GM21717 (cell line): ENCODE measurements around the gene EXD3.
A peak's percentile ranks its signal among the peaks of the same experiment; 100 is the strongest.

Source experiments
- ATAC-seq: cut with Tn5 transposase; IDR thresholded peaks from one replicate; pipeline ENCODE4 v1.9.1; 2021; ENCODE audit warnings: mild to moderate bottlenecking, moderate library complexity; ENCODE audit not compliant: unreplicated experiment

The EXD3 gene

DNA sequence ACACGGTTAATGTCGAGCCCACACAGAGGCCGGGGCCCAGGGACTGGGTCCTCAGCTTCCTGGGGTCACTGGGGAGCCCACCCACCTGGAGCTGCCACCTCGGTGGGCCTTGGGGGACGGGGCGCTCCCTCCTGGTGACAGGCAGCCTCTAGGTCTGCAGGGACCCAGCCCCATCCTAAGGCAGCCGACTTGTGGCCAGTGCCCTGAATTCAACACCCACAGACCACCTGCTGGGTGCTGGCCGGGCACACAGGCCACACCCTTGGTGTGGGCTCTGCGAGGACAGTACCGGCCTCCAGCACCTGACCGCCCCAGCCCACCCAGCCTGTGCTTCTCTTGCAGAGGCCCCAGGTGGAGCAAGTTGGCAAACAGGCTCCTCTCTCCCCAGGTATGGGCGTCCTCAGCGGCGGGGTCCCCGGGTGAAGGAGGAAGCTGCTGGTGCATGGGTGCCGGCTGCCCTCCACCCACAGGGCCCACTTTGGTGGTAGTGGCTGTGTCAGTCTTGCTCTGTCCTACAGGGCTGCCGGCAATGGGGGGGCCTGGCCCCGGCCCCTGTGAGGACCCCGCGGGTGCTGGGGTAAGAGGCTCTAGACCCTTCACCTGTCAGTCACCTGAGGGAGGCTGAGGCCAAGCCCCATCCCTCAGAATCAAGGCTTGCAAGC lies 9.9 kb upstream of the EXD3 start:
- ATAC-seq, result no peak

DNA sequence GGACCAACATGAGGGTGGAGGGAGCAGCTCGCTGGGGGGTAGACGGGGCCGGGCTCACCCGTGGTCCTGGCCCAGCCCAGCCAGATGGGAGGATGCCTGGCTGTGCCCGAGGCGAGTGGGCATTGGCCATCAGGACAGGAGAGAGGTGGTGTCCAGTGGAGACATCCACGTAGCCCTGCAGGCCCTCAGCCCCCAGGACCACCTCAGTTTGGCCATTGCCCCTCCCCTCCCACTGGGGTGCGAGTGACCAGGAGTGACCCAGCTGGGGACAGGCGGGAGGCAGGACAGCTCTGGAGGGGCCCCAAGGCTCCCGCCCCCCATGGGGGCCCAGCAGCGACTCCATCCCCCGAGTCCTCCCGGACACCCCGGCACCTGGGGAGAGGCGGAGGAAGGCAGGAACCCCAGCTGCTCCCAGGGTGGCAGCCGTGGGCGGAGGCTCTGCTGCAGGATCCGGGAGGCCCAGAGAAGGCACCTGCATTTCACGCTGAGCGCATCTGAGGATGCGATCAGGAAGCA lies 8.5 kb upstream of the EXD3 start:
- ATAC-seq, result no peak

DNA sequence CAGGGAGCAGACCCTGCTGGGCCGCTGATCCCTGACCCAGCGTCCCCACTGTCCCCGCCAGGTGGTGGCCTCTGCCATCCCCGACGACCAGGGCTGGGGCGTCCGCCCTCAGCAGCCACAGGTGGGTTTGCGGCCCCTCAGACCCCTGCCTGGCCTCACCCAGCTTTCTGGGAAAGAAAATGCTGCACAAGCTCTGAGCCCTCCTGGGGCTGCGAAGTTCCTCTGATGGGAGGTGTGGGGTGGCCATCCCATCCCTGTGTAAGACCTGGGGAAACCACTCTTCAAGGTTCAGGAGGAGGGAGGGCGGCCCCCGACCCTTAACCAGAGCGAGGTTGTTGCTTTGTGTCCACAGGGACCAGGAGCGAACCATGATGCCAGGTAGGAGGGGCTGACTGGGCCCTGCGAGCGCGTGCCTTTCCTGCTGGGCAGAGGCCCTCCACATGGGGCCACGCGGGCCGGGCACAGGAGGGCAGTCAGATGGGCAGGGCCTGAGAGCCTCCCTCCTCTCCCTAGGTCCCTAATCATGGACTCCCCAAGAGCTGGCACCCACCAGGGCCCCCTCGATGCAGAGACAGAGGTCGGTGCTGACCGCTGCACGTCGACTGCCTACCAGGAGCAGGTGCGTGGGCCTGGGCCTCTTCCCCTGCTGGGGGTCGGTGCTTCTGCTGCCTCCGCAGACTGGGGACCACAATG lies 7.9 kb upstream of the EXD3 start:
- no peak for ATAC-seq

DNA sequence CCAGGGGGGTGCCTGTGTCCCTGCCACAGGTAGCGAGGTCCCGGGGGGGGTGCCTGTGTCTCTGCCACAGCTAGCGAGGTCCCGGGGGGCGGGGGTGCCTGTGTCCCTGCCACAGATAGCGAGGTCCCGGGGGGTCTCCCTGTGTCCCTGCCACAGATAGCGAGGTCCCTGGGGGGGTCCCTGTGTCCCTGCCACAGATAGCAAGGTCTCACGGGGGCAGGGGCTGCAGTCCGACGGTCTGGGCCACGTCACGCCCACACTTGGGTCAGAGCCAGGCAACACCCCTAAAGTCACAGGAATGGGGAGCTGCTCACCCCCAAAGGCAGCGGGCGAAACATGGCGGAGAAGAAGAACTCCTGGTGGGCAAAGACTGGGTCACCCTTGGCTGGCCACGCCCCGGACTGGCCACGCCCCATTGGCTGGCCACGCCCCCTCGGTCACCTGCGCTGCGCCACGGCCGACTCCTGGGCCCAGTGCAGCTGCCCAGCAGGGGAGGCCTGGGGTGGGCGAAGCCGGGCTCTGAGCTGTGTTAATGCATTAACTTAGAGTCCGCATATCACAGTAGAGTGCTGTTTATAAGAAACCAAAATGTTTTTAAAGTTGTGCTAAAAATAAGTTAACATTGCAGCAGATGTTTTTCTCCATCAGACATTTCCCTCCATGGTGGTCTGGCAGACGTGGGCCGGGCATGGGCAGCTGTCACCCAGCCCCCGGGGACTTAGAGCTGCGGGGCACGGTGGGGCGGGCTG lies 7.2 kb upstream of the EXD3 start:
- no peak for ATAC-seq

DNA sequence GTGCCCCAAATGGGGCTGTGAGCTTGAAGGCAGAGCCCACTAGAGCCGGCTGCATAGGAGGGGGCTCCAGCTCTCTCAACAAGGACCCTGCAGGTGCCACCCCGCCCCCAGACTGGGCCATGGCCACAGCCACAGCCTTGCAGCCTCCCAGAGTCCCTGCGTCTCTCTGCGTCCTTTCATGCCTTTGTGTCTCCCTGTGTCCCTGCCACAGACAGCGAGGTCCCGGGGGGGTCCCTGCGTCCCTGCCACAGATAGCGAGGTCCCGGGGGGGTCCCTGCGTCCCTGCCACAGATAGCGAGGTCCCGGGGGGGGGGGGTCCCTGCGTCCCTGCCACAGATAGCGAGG lies 6.6 kb upstream of the EXD3 start:
- no peak for ATAC-seq

DNA sequence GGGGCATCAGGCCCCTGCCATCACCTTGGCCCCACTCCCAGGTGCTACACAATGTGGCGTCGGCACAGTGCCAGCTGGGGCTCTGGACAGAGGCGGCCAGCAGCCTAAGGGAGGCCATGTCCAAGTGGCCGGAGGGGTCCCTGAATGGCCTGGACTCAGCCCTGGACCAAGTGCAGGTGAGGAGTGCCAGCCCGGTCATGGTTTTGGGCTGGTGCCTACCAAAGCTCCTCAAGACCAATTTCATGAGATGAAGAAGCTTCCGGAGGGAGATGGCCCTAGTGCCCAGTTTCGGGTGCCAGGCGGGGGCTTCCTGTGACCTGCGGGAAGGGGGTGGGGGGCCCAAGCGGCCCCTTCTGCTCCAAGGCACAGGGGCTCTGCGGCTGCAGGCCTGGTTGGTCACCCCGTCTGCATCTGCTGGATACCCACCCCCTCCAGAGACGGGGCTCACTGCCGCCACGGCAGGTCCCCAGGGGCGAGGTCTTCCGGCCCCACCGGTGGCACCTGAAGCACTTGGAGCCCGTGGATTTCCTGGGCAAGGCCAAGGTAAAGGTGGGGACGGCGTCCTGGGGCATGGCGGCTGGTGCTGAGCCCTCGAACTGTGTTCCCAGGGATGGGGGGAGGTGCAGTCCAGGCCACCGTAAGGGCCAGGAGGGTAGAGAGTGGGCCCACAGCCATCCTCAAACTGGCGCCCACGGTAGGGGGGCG lies 6.0 kb upstream of the EXD3 start:
- ATAC-seq, result no peak

DNA sequence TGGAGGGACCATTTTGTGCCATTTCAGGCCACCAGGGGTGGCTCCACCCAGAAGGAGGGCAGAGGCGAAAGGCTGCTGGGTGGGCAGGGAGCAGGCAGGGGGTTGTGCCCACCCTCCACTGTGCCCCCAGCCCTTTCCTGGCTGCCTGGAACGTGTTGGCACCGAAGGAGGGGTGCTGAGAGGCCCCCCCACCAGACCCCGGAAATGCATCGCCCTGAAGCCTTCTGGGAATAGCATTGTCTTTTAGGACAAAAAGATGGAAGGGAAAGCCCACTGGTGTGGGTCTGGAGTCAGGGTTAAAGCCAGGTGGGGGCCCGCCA lies 5.3 kb upstream of the EXD3 start:
- ATAC-seq, result no peak

GRCh38 chr9:137427454-137428310 lies 4.7 kb upstream of the EXD3 start:
- no peak for ATAC-seq

DNA sequence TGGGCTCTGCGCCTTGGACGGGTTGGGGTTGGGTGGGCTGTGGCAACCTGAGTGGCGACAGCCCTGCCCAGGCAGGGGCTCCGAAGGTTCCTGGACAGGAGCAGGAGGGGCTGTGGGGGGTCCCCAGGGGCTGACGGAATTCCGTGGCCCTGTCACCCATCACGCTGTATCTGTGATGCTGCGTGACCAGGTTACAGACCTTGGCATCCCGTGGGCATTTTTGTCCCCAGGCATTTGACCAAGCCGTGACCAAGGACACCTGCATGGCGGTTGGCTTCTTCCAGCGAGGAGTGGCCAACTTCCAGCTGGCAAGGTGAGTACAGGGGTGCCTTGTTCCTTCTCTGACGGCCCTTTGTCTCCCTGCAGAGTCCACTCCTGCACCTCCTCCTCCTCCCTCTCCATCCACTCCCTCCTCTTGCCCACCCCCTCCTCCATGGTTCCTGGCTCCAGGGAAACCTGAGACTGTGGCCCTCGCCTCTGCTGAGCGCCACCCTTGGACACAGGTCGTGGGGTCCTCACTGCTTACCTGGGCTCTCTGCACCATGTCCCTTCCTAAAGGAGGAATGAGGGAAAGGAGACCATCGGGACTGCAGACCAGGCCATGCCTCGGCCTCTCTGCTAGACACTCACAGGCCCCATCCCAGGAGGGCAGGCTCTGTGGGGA lies 3.2 kb upstream of the EXD3 start:
- ATAC-seq, result no peak

- peak; percentile 43 for ATAC-seq
Measured at GRCh38 chr9:137423514-137424291, 741 bp upstream of the EXD3 start.

- ATAC-seq, result no peak
Measured at GRCh38 chr9:137421838-137422603, 941 bp downstream of the EXD3 start.

DNA sequence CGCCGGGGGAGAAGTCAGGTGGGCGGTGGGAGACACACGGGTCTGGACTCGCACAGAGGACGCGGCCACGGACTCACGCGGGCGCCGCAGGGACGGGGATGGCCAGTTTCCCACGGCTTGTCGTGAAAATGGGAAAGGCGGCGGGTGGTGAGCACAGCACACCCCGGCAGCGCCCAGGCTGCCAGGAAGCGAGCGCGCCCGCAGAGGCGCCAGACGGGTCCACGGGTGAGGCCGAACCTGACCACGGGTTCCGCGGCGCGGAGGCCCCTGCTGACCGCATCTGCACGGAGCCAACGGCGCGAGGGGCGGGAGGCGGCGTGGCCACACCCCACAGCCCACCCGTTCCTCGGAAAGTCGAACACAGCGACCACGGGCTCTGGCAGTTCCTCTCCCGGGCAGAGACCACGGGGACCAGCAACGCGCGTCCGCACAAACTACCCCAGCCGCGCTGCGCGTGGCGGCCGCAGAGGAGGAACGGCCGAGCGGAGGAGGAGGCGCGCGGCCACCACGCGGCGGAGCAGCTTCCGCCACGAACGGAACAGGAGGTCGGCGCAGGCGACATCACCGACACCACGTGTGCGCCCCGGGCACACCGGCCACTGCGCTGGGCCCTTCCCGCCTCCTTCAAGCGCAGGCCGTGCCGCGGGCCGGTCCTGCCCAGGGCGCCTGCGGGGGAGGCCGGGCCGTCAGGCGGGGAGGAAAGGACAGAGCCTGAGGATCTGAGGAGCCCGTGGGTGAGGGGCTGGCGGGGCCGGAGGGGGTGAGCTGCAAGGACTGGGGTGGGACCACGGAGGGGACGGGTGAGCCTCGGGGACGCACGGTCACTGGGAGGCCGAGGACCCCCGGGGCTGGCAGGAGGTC lies 5.6 kb downstream of the EXD3 start:
- no peak for ATAC-seq

DNA sequence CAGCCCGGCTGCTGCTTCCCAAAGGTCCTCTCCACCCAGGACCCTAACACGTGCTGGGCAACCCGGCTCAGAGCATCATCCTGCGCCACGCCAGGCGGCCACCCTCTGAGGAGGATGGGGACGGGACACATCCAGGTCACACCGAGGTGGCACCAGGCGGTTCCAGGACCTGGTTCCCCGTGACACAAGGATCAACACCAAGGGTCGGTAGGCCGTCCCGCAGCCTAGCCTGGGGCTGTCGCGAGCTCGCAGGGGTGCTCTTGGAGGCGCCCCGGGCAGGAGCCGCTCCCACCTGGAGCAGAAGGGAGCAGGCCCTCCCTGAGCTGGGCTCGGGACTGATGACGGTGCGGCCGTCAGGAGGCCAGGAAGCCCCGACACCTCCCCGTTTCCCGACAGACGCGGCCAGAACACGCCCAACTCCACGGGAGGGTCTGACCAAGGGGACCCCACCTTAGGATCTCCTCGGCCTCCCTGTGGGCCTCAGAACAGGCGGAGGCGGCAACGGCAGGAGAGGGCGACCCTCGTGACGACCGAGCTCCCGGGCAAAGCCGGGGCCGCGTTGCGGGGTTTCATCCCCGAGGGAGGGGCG lies 6.3 kb downstream of the EXD3 start:
- no peak for ATAC-seq

DNA sequence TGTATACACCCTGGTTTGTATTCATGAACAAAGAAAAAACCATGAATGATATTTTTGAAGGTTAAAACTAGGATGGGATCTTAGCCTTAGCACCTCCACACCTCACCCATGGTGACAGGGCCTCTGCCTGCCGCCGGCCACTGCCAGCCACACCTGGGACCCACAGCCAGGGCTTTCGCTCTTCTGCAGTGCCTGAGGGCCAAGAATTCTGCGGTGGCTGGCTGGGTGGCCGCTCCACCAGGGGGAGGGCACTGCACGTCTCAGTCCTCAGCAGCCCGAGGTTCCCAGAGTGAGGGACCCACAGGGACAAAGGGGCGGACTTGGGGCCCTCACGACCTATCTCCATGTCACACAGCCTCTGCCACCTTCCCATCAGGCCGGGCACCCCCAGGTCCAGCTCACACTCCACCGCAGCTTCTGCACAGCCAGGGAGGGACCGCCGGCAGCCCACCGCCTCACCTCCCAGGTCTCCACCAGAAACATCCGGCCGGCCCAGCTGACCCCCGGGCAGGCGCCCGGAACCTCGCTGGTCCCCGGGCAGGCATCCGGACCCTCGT lies 6.9 kb downstream of the EXD3 start:
- no peak for ATAC-seq

- ATAC-seq, result no peak
Measured at GRCh38 chr9:137415451-137415850, 7.5 kb downstream of the EXD3 start.

DNA sequence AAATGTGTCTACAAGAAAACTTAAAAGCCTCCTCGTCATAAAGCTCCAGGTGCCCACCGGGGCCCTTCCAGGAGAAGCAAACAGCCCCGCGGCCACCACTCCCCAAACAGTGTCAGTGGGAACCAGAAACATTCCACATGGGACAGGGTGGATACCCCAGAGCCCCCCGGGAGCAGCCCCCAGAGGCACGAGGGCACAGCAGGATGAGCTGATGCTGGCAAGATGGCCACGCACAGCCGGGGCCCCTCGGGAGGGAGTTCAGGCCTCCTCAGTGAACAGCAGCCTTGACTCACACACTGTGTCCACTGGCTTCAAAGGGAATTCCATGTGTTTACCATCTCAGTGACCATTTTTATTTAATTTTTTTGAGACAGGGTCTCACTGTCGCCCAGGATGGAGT lies 10.5 kb downstream of the EXD3 start:
- ATAC-seq, result no peak
